ENCODE data around the gene TBC1D3I.
"Not testable (repeated sequence)": the region's sequence is repeated elsewhere in the genome, so short reads cannot be mapped to it uniquely, and the experiment has no call there.

Gene TBC1D3I

GRCh38 chr17:36264470-36264869 lies at the start of gene TBC1D3I:
Gene TBC1D3I, minus strand, starts transcription at chr17:36264570. Its CDS starts 1,585 bp downstream, at chr17:36262985.
- TF ChIP-seq EP300 (IDR thresholded peaks at IDR 0.05; ENCODE audit: borderline replicate concordance); TEAD4 (IDR thresholded peaks at IDR 0.05); CREB1 (IDR thresholded peaks at IDR 0.05; ENCODE audit: low read depth): not testable (repeated sequence)

- peak; percentile 10; the same call in 1 of the 2 replicates for TF ChIP-seq RAD21 (IDR thresholded peaks at IDR 0.05; ENCODE audit: low read depth)
Observed at GRCh38 chr17:36229644-36230043, 34.7 kb downstream of the TBC1D3I start.

GRCh38 chr17:36214918-36215317 lies 49.5 kb downstream of the TBC1D3I start:
- TF ChIP-seq YY1 (IDR thresholded peaks at IDR 0.05; ENCODE audit: low read depth) (no peak), NFIC (IDR thresholded peaks at IDR 0.05) (no peak), TEAD4 (IDR thresholded peaks at IDR 0.05) (no peak), CEBPB (IDR thresholded peaks at IDR 0.05) (no peak), MAX (IDR thresholded peaks at IDR 0.05) (no peak), USF1 (IDR thresholded peaks at IDR 0.05) (no peak), ZBTB7A (IDR thresholded peaks at IDR 0.05; ENCODE audit: low read depth) (no peak), TAF1 (IDR thresholded peaks at IDR 0.05; ENCODE audit: low read depth) (no peak), CREB1 (IDR thresholded peaks at IDR 0.05; ENCODE audit: low read depth) (no peak), RAD21 (IDR thresholded peaks at IDR 0.05; ENCODE audit: low read depth) (no peak), EGR1 (IDR thresholded peaks at IDR 0.05) (no peak), TCF12 (IDR thresholded peaks at IDR 0.05; ENCODE audit: low read depth) (no peak), REST (IDR thresholded peaks at IDR 0.05; ENCODE audit: low read depth) (no peak), FOXM1 (IDR thresholded peaks at IDR 0.05; ENCODE audit: borderline replicate concordance, low read depth) (no peak), EP300 (IDR thresholded peaks at IDR 0.05; ENCODE audit: borderline replicate concordance) (no peak)

GRCh38 chr17:36213695-36214094 lies 50.7 kb downstream of the TBC1D3I start:
- TF ChIP-seq TEAD4 (IDR thresholded peaks at IDR 0.05) (no peak), ZBTB7A (IDR thresholded peaks at IDR 0.05; ENCODE audit: low read depth) (no peak), CREB1 (IDR thresholded peaks at IDR 0.05; ENCODE audit: low read depth) (no peak)

- TF ChIP-seq FOXM1 (IDR thresholded peaks at IDR 0.05; ENCODE audit: borderline replicate concordance, low read depth) (no peak), USF1 (IDR thresholded peaks at IDR 0.05) (no peak), TEAD4 (IDR thresholded peaks at IDR 0.05) (no peak), RAD21 (IDR thresholded peaks at IDR 0.05; ENCODE audit: low read depth) (no peak), EP300 (IDR thresholded peaks at IDR 0.05; ENCODE audit: borderline replicate concordance) (no peak), EGR1 (IDR thresholded peaks at IDR 0.05) (no peak), ZBTB7A (IDR thresholded peaks at IDR 0.05; ENCODE audit: low read depth) (no peak), MAX (IDR thresholded peaks at IDR 0.05) (no peak), TCF12 (IDR thresholded peaks at IDR 0.05; ENCODE audit: low read depth) (no peak), NFIC (IDR thresholded peaks at IDR 0.05) (no peak)
Observed at GRCh38 chr17:36212966-36213365, 51.4 kb downstream of the TBC1D3I start.

- TF ChIP-seq NFIC (IDR thresholded peaks at IDR 0.05) (no peak), TCF12 (IDR thresholded peaks at IDR 0.05; ENCODE audit: low read depth) (no peak), ZBTB7A (IDR thresholded peaks at IDR 0.05; ENCODE audit: low read depth) (no peak), EP300 (IDR thresholded peaks at IDR 0.05; ENCODE audit: borderline replicate concordance) (no peak), YY1 (IDR thresholded peaks at IDR 0.05; ENCODE audit: low read depth) (no peak), TEAD4 (IDR thresholded peaks at IDR 0.05) (no peak), USF1 (IDR thresholded peaks at IDR 0.05) (no peak), FOXM1 (IDR thresholded peaks at IDR 0.05; ENCODE audit: borderline replicate concordance, low read depth) (no peak), CEBPB (IDR thresholded peaks at IDR 0.05) (no peak), MAX (IDR thresholded peaks at IDR 0.05) (no peak)
Observed at GRCh38 chr17:36212272-36212605, 52.1 kb downstream of the TBC1D3I start.

GRCh38 chr17:36210439-36211211 lies 53.7 kb downstream of the TBC1D3I start, which contains the start of gene CCL4L2:
Gene CCL4L2, plus strand, starts transcription at chr17:36211063.
- not testable (repeated sequence) for TF ChIP-seq EP300 (IDR thresholded peaks at IDR 0.05; ENCODE audit: borderline replicate concordance); CEBPB (IDR thresholded peaks at IDR 0.05); TAF1 (IDR thresholded peaks at IDR 0.05; ENCODE audit: low read depth)
